HG03575 (cell line): ENCODE results near the gene TACR2.

ENCODE experiments used
- ATAC-seq: cut with Tn5 transposase; IDR thresholded peaks from one replicate; pipeline ENCODE4 v1.9.1; 2021; ENCODE audit not compliant: unreplicated experiment, insufficient number of reproducible peaks, low FRiP score; ENCODE audit errors: extremely low read depth

Gene TACR2

GRCh38 chr10:69407621-69408301, 9.0 kb downstream of the TACR2 start:
- no peak for ATAC-seq

- ATAC-seq: no peak
These were observed 9.7 kb downstream of the TACR2 start for GRCh38 chr10:69406816-69407580.

- no peak for ATAC-seq
These were observed 10.4 kb downstream of the TACR2 start for GRCh38 chr10:69406302-69406811.

- no peak for ATAC-seq
These were observed 11.5 kb downstream of the TACR2 start for GRCh38 chr10:69405221-69405620.

GRCh38 chr10:69404786-69405185, 11.9 kb downstream of the TACR2 start:
- no peak for ATAC-seq

GRCh38 chr10:69403519-69403918, 13.2 kb downstream of the TACR2 start:
- ATAC-seq: no peak

- no peak for ATAC-seq
These were observed 13.7 kb downstream of the TACR2 start for GRCh38 chr10:69403066-69403465.

GRCh38 chr10:69402386-69402785, 14.3 kb downstream of the TACR2 start:
- no peak for ATAC-seq

- no peak for ATAC-seq
These were observed 15.3 kb downstream of the TACR2 start for GRCh38 chr10:69401416-69401815.

GRCh38 chr10:69400936-69401335, 15.8 kb downstream of the TACR2 start:
- ATAC-seq: no peak

- ATAC-seq: no peak
These were observed 18.3 kb downstream of the TACR2 start for GRCh38 chr10:69398466-69398865.

- no peak for ATAC-seq
These were observed 18.7 kb downstream of the TACR2 start for GRCh38 chr10:69397972-69398371.

GRCh38 chr10:69394020-69394419, 22.7 kb downstream of the TACR2 start:
- ATAC-seq: no peak

- ATAC-seq: no peak
These were observed 24.2 kb downstream of the TACR2 start for GRCh38 chr10:69392481-69393000.

GRCh38 chr10:69391158-69391557, 25.6 kb downstream of the TACR2 start:
- ATAC-seq: no peak

- no peak for ATAC-seq
These were observed 26.8 kb downstream of the TACR2 start for GRCh38 chr10:69389827-69390490.

GRCh38 chr10:69388488-69388887, 28.2 kb downstream of the TACR2 start:
- ATAC-seq: no peak

- no peak for ATAC-seq
These were observed 29.2 kb downstream of the TACR2 start for GRCh38 chr10:69387500-69387899.

- no peak for ATAC-seq
These were observed 31.0 kb downstream of the TACR2 start for GRCh38 chr10:69385454-69386350.
